GM21528 (cell line): ENCODE data around the gene PDSS2.
"Not testable (repeated sequence)": the region's sequence is repeated elsewhere in the genome, so short reads cannot be mapped to it uniquely, and the experiment has no call there.

Source experiments
- ATAC-seq: cut with Tn5 transposase; IDR thresholded peaks from one replicate; pipeline ENCODE4 v1.9.1; 2021; ENCODE audit warnings: mild to moderate bottlenecking, moderate library complexity; ENCODE audit not compliant: unreplicated experiment, low FRiP score

Gene PDSS2

DNA sequence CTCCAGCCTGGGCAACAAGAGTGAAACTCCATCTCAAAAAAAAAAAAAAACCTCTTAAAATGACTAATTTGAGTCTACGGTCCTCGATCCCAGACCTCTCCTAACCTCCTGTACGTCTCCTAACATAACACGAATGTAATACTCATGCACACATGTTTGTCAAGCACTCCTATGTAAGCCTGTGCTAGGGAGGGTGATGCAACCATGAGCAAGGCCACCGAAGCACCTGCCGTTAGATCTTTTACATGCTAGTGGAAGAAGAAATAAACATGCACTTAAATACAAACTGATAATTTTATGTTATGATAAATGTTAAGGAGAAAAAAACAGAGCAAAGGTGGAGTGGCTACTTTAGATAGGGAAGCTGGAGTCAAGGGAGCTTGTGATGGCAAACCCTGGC, 271.7 kb downstream of the PDSS2 start:
- ATAC-seq, result no peak

DNA sequence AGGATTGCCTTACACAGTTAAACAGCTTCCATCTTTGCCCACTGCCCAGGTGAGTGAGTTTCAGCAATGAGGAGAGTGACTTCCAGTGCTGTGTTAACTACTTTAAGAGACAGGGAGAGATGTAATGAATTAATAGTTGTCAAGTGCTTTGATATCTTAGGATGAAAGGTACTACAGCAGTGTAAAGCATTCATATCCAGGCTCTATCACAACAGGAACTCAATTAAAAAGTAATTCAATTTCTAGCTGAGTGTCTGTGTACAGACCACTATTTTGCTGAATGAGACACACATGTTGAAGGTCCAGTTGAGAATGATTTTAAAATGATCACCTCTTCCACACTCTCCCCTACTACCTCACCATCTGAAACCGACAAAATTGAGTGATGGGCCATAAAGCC, 273.3 kb downstream of the PDSS2 start:
- ATAC-seq, result no peak

DNA sequence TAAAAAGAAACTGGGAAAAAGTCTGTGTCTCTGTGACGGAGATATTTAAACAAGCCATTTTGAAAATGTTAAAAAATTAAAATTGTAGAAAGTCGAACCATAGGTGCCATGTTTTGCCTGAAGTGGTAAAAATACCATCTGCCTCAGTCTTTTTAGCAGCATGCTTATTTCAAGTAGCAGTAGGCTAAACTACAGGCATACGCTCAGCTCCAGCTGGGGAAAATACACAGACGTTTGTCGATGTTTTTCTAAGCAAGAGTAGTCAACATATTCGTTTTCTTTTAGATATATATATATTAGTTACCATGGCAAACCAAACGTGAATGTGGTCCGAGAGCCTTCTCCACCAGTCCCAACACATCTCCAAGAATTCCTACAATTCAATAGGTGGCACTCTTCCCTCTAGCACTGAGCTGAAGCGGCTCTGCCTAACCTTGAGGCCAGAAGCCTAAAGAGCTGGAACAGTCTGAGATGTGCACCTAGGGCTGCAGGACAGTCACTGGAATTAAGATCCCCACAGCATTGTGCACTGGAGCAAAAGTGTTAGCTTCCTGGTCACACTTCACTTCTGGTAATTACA, 273.9 kb downstream of the PDSS2 start:
- no peak for ATAC-seq

DNA sequence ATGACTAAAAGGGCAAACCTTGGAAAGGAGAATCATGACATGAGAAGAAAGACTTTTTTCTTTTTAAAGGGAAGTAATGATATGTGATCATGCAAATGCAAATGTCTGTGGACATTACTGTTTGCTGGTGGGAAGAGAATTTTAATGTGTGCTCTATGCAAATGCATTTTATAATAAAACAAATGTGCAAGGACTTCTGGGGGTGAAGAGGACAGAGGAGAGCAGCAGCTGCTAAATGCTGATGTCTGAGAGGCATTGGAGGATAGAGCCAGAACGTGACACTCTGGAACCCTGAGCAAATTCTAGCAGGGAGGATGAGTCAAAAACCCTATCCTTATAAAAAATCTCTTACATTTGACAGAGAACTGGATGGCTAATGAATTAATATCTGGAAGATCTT, 274.9 kb downstream of the PDSS2 start:
- no peak for ATAC-seq

DNA sequence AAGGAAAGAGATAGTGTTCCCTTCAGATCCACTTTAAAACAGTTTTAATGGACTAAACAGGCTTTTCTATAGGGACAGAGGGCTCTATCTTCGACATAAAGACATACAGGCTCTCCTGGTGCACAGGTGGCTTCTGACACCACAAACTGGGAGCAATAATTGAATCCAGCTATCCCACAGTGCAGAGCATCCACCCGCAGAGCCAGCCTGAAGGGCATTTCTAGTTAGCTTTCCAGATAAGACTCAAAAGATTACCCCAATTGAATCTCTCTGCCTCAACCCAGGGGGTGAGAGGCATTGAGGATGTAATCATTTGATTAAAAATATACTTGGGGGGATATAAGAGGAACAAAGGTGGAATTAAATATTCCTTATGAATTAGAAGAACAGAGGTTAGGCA, 279.3 kb downstream of the PDSS2 start:
- no peak for ATAC-seq

DNA sequence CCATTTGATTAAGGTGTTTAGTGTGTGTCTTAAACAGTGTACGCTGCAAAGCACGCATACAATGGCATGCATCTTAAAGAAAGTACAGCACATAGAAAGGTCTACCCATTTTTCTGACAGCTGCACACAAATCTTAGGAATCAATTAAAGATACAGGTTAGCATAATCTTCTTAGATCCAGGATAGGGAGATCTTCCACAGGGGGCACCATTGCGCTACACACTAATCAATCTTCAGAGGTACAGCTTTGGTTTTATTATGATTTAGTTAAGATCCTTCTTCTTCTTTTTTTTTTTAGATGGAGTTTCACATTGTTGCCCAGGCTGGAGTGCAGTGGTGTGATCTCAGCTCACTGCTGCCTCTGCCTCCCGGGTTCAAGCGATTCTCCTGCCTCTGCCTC, 280.4 kb downstream of the PDSS2 start:
- ATAC-seq, result no peak

DNA sequence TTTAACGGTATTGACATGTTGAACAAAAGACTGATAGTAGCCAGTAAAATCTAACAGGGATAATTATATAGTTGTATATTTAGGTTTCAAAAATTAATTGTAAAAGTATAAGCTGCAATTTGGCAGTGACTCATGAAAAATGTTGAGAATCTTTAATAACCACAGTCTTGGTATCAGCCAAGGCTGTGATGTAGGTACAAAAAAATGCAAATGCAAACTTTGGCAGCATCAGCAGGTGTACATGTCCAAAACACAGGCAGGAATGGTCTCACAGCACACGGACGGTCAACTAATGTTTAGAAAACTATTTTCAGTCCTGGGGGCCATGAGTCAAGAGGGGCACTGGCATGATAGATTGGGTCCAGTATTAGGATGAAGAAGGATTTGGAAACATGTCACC, 285.6 kb downstream of the PDSS2 start:
- ATAC-seq, result no peak

DNA sequence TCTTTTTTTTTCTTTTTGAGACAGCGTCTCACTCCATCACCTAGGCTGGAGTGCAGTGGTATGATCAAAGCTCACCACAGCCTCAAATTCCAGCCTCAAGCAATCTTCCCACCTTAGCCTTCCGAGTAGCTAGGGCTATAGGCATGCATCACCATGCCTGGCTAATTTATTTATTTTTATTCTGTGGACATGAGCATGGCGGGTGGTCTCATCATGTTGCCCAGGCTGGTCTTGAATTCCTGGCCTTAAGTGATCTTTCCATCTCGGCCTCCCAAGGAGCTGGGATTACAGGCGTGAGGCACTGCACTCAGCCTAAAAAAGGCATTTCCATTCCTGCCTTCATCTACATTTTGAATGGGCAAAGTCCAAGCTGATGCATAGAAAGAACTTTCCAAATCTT, 287.9 kb downstream of the PDSS2 start:
- ATAC-seq, result no peak

DNA sequence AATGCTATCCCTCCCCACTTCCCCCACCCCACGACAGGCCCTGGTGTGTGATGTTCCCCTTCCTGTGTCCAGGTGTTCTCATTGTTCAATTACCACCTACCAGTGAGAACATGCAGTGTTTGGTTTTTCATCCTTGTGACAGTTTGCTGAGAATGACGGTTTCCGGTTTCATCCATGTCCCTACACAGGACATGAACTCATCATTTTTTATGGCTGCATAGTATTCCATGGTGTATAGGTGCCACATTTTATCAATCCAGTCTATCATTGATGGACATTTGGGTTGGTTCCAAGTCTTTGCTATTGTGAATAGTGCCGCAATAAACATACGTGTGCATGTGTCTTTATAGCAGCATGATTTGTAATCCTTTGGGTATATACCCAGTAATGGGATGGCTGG, 295.1 kb downstream of the PDSS2 start:
- not testable (repeated sequence) for ATAC-seq

DNA sequence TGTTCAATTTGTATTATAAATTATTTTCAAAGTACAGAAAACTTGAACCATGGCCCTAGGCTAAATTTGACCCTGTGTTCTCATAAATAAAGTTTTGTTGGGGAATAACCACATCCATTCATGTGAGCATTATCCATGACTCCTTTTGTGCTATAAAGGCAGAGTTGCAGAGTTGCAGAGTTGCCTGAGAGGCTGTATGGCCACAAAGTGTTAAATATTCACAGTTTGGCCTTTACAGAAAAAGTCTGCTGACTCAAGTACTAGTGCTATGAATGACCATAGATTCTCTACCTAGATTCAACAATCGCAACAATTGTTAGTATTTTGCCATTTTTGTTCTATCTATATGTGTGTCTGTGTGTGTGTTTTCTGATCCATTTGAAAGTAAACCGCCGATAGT, 297.8 kb downstream of the PDSS2 start:
- no peak for ATAC-seq

DNA sequence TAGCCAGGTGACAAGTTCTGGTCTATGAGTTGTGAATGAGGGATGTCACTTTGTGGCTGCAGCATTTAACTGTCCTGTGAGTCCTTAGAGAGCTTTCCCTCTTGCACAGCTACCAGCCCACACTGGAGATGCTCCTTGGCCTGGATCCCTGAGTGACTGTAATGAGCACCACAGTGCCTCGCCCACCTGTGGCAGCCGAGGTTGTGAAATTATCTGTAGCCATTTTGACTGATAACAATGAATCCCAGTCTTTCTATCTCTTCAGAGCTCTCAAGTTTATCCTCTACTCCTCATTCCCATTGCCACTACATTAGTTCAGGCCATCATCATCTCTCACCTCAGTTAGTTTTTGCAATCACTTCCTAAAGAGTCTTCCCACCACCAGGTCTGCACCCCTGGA, 302.7 kb downstream of the PDSS2 start:
- no peak for ATAC-seq

DNA sequence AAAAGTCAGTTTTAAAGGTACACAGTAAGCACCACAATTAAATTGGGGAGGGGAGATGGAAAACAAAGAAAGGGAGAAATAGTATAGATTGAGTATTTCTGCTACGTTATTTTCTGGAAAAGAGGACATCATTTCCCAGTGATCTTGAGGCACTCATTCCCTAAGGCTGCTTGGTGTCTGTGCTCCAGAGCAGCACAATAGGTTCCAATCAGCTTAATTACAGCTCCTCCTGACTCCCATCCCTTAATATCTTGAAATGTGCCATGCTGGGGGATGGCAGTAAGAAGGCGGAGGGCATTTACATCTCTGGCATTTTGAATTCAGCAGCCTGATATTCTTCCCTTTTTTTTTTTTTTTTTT, 304.6 kb downstream of the PDSS2 start:
- no peak for ATAC-seq

DNA sequence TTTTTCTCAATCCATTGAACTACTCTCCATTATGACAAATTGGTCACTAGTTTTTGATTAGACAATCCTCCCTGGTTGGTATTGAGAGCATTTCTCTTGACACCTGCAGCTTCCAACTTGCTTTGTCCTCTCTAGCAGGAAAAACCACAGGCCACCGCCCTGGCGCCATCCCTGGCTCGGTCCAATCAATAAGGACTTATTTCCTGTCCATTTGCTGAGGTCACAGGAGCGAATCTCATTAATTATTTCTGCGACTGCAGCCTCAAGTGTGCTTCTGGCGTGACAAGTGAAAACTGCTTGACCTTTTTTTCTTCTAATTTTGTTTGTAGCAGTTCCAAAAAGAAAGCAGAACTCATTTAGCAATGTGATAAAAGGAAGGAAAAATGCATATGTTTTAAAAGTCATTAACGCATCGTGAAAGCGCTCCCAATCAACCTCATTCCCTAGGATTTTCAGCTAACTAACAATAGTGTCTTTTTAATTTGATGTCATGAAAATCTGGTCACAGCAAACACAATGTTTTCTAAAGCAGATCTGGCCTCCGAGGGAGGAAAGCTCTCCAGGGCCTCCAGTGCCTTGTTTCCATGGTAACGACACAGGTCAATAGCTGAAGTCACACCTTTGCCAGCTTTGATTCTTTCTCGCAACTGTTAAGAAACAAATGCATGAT, 305.1 kb downstream of the PDSS2 start:
- no peak for ATAC-seq

DNA sequence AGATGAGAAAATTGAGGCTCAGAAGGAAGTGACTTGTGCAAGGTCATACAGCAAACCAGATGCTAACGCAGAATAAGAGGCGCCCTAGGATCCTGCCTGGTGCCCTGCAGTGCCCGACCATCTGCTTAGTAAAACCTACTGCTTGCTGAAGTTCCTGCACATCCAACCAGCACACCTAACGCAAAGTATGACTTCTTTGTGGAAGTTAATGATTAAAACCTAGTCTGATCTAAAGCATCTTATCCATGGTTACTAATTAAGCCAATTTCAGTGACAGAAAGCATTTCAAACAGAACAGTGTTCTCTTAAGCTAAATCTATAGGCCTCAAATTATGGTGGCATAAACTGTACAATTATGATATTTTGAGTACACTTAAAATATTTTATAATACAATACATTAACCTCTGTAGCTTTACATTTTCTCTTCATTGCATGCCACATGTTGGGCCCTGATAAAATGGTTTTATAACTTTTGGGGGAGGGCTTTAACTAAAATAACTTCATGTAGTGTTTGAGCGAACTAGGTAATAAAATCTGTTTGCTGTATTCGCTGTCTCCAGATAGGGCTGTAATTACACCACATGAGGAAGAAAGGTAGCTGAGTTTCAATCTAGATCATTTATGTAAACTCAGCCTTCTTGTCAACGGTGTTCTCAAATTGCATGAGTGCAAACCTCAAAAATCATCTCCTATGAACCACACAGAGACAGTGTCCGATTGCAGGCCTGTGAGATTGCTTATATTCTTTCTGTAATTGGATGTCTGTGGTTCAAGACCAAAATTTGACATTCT, 306.5 kb downstream of the PDSS2 start:
- no peak for ATAC-seq

DNA sequence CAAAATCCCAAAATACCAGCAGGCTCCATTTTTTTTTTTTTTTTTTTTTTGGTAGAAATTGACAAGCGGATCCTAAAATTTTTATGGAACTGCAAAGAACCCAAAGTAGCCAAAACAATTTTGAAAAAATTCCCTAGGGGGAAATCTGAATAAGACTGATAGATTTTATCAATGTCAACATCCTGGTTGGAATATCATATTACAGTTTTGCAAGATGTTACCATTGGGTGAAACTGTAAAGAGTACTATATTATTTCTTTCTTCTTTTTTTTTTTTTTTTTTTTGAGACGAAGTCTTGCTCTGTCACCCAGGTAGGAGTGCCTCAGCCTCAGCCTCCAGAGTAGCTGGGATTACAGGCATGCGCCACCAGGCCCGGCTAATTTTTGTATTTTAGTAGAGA, 314.7 kb downstream of the PDSS2 start:
- no peak for ATAC-seq

DNA sequence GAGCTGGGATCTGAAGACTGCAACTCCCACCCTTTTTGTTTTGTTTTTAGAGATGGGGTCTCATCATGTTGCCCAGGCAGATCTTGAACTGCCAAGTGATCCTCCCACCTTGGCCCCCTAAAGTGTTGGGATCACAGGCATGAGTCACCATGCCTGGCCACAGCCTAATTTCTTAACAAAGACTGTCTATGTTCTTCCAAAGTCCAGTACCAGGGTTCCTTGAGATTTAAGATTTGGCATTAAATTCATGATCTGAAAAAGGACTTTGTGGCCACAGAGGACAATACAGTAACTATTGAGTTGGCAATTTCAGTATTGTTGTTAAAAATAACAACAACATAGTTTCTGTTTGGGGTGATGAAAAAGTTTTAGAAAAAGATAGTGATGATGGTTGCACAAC, 315.4 kb downstream of the PDSS2 start:
- no peak for ATAC-seq

DNA sequence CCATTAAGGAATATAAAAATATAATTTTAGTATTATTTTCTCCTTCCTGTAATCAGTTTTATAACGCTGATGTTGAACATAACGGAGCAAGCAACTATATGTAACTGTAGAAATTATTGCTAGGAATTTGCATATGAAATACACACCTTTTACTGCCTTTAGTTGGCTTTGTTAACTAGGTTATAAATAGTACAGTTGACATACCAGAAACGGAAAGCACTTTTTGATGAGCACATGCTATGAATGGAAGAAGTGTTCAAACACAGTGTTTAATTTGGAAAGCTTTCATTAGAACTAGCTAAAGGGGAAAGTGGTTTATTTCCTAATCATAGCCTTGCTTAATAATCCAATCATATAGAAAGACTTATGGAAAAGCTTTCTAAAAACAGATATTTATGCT, 318.8 kb downstream of the PDSS2 start:
- ATAC-seq, result no peak

DNA sequence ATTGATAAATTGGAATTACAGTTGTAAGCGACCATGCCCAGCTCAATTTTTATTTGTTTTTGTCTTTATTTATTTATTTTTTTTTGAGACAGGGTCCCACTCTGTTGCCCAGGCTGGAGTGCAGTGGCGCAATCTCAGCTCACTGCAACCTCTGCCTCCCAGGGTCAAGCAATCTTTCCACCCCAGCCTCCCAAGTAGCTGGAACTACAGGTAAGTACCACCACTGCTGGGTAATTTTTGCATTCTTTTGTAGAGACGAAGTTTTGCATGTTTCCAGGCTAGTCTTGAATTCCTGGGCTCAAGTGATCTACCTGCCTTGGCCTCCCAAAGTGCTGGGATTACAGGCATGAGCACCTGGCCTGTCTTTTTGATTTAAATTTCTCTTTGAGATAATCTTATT, 323.0 kb downstream of the PDSS2 start:
- ATAC-seq, result not testable (repeated sequence)

DNA sequence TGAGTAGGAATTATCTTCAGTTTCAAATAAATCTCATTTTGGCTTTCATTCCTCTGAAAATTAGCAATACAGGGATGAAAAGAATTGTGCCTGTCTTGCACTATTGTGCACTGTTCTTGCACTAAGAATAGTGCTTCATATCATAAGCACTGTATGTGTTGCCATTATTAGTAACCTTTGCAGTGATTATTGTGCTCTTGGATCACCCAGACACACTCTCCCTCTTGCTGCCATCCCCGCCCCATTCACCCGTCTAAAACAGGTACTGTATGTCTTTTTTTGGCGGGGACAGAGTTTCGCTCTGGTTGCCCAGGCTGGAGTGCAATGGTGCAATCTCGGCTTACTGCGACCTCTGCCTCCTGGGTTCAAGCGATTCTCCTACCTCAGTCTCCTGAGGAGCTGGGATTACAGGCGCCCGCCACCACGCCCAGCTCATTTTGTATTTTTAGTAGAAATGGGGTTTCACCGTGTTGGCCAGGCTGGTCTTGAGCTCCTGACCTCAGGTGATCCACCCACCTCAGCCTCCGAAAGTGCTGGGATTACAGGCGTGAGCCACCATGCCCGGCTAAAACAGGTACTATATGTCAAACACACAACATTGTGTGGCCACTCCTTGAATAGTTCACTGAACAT, 324.2 kb downstream of the PDSS2 start:
- ATAC-seq, result not testable (repeated sequence)

DNA sequence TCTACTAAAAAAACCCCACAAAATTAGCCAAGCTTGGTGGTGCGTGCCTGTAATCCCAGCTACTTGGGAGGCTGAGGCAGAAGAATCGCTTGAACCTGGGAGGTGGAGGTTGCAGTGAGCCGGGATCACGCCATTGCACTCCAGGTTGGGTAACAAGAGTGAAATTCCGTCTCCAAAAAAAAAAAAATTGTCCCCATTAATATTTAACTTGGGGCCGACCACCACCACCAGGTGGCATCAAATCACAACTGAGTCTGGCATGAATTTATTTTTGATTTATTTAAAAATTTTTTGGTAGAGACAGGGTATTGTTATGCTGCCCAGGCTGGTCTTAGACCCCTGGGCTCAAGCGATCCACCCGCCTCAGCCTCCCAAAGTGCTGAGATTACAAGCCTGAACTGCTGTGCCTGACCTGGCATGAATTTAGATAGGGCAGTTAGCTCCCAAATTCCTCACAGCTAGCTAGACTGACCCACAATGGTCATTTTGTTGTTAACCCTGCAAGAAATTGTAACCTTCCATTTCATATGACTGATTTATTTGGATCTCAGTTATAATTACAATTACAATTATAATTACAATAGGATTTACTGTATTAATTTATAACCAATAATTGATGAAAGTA, 326.9 kb downstream of the PDSS2 start:
- ATAC-seq, result no peak

DNA sequence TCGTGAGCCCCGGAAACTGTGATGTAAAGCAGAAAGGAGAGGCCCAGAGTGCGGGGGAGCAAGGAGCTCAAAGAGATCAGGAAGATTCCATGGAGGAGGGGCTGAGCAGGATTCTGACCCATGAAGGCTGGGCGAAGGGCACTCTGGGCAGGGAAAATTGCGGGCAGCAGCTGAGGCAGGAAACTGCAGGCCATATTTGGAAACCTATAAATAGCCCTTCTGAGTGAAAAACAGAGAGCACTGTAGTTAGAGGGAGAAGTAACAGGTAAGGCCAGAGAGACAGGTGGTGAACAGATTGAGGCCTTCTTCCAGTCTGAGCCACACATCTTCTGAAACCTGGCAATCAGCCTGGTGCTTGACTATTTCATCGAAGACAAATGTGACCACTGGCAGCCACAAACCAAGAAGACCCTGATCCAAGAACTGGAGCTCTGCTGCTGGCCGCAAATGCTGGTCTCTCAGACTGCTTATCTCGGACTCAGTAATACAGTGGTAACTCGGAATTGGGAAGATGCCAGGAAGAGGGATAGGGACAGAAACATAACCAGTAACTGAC, 329.9 kb downstream of the PDSS2 start:
- no peak for ATAC-seq
